Activated CD4-positive, alpha-beta T cell treated with anti-CD3 and anti-CD28 coated beads, Interleukin-2, Interleukin-6, amounts not matched to agents 100 ng/mL and 50 ng/mL, durations not matched to agents 16 hours and 8 hours (primary cell): Measurements from ENCODE around the gene BCL10.

Experiments used
- DNase-seq: peaks from one replicate; pipeline ENCODE4 v3.0.0-alpha.2; 2020

The BCL10 gene

GRCh38 chr1:85276215-85276977, at the start of gene BCL10:
Gene BCL10 (minus strand): TSS chr1:85276632. CDS start chr1:85276352, 280 bp downstream.
- DNase-seq = peak; percentile 98

GRCh38 chr1:85325920-85326319, 49.5 kb upstream of the BCL10 start:
- DNase-seq = no peak

GRCh38 chr1:85323770-85324169, 47.3 kb upstream of the BCL10 start:
- DNase-seq = no peak

GRCh38 chr1:85322655-85323054, 46.2 kb upstream of the BCL10 start:
- DNase-seq = no peak

GRCh38 chr1:85321237-85321964, 45.0 kb upstream of the BCL10 start:
- peak; percentile 86 for DNase-seq

GRCh38 chr1:85320371-85321131, 44.1 kb upstream of the BCL10 start:
- DNase-seq = peak; percentile 9

GRCh38 chr1:85319931-85320330, 43.5 kb upstream of the BCL10 start:
- no peak for DNase-seq

- no peak for DNase-seq
These were observed 43.1 kb upstream of the BCL10 start for GRCh38 chr1:85319491-85319890.

GRCh38 chr1:85318217-85318616, 41.8 kb upstream of the BCL10 start:
- no peak for DNase-seq

GRCh38 chr1:85317560-85317959, 41.1 kb upstream of the BCL10 start:
- no peak for DNase-seq

- no peak for DNase-seq
These were observed 39.9 kb upstream of the BCL10 start for GRCh38 chr1:85316321-85316720.

GRCh38 chr1:85315789-85316188, 39.4 kb upstream of the BCL10 start:
- DNase-seq = no peak

- no peak for DNase-seq
These were observed 38.3 kb upstream of the BCL10 start for GRCh38 chr1:85314726-85315125.

GRCh38 chr1:85313888-85314696, 37.7 kb upstream of the BCL10 start:
- no peak for DNase-seq

- DNase-seq = no peak
These were observed 35.4 kb upstream of the BCL10 start for GRCh38 chr1:85311818-85312217.

- DNase-seq = no peak
These were observed 32.5 kb upstream of the BCL10 start for GRCh38 chr1:85308833-85309350.

- peak; percentile 71 for DNase-seq
These were observed 31.8 kb upstream of the BCL10 start for GRCh38 chr1:85307987-85308832.

- DNase-seq = no peak
These were observed 29.8 kb upstream of the BCL10 start for GRCh38 chr1:85306236-85306635.

GRCh38 chr1:85303440-85304162, 27.2 kb upstream of the BCL10 start:
- no peak for DNase-seq

- no peak for DNase-seq
These were observed 23.7 kb upstream of the BCL10 start for GRCh38 chr1:85300140-85300539.
